ENCODE results near the gene ZNF644. TPM values are rescaled to one million over a fixed set of nuclear protein-coding genes. Genes with fewer than 3 reads are reported as not detected.

ZNF644 gene
- total and polyA plus RNA-seq, 5 donors from 2014 or later = 46.9 to 139 (median 52.9) TPM

- peaks cover 10% of the 10 kb centered on the region for H3K36me3 Mint-ChIP-seq
- Histone ChIP-seq H3K4me1 (ENCODE audit: control insufficient read depth, insufficient read depth, low read length, poor library complexity, severe bottlenecking) (no peaks in the 10 kb centered on the region), H3K27me3 (ENCODE audit: control insufficient read depth, insufficient read depth, low read length) (no peaks in the 10 kb centered on the region), H3K9me3 (ENCODE audit: control insufficient read depth in 2 of 2, low read length in 2 of 2) (no peaks in the 10 kb centered on the region), H3K36me3 (ENCODE audit: control insufficient read depth, insufficient read depth, low read length) (peaks cover 15% of the 10 kb centered on the region), H3K27ac (ENCODE audit: insufficient read depth, low read length, poor library complexity, severe bottlenecking) (no peak overlapping the region), H3K4me3 (ENCODE audit: low read depth, low read length) (no peak overlapping the region)
- H3K4me1 Mint-ChIP-seq = peaks cover 36 to 50% (median 46%) of the 10 kb centered on the region in 4 donors
- no peak overlapping the region for H3K27ac Mint-ChIP-seq
- DNase-seq (no peak), ATAC-seq (ENCODE audit: low read depth in 2 of 2) (no peak)
- peaks cover 0 to 3% (median 0%) of the 10 kb centered on the region in 7 donors for H3K9me3 Mint-ChIP-seq
- no peak overlapping the region for H3K4me3 Mint-ChIP-seq
- H3K27me3 Mint-ChIP-seq = no peaks in the 10 kb centered on the region
These were observed 58.2 kb downstream of the ZNF644 start for GRCh38 chr1:90963651-90964050.

GRCh38 chr1:90963236-90963635, 58.6 kb downstream of the ZNF644 start:
- Histone ChIP-seq H3K27me3 (ENCODE audit: control insufficient read depth, insufficient read depth, low read length) (no peaks in the 10 kb centered on the region), H3K4me1 (ENCODE audit: control insufficient read depth, insufficient read depth, low read length, poor library complexity, severe bottlenecking) (no peaks in the 10 kb centered on the region), H3K9me3 (ENCODE audit: control insufficient read depth in 2 of 2, low read length in 2 of 2) (no peaks in the 10 kb centered on the region), H3K36me3 (ENCODE audit: control insufficient read depth, insufficient read depth, low read length) (peaks cover 17% of the 10 kb centered on the region), H3K4me3 (ENCODE audit: low read depth, low read length) (no peak overlapping the region), H3K27ac (ENCODE audit: insufficient read depth, low read length, poor library complexity, severe bottlenecking) (no peak overlapping the region)
- DNase-seq (no peak), ATAC-seq (ENCODE audit: low read depth in 2 of 2) (no peak)
- Mint-ChIP-seq H3K9me3 (peaks cover 0 to 4% (median 0%) of the 10 kb centered on the region in 7 donors), H3K4me1 (peaks cover 39 to 54% (median 49%) of the 10 kb centered on the region in 4 donors), H3K4me3 (no peak overlapping the region), H3K27ac (peak overlapping the region in 1 of 3 donors; percentile 64), H3K27me3 (no peaks in the 10 kb centered on the region), H3K36me3 (peaks cover 13% of the 10 kb centered on the region)

DNA sequence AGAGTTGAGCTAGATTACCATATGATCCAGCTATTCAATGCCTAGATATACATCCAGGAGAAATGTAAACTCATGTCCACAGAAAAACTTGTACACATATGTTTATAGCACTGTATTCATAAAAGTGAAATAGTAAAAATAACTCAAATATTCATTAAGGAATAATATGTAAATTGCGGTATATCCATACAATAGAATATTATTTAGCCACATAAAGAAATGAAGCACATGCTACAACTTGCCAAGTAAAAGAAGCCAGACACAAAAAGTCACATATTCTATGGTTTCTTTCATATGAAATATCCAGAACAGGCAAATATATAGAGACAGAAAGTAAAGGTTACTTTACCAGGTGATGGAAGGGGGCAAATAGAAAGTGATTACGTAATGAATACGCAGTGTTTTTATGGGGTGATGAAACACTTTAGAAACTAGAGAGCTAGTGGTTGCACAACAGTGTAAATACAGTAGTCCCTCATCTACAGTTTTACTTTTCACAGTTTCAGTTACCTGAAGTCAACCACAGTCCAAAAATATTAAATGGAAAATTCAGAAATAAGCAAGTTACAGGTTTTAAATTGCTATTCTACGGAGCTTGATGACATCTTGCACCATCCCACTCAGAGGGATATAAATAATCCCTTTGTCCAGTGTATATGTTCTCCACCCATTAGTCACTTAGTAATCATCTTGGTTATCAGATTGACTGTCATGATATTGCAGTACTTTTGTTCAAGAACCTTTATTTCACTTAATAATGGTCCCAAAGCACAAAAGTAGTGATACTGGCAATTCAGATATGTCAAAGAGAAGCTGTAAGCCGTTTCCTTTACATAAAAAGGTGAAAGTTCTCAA, 62.3 kb downstream of the ZNF644 start:
- Mint-ChIP-seq H3K27ac (peak overlapping the region in 1 of 3 donors; percentile 53), H3K27me3 (no peaks in the 10 kb centered on the region), H3K36me3 (peaks cover 39% of the 10 kb centered on the region), H3K4me3 (no peak overlapping the region), H3K4me1 (peaks cover 50 to 68% (median 63%) of the 10 kb centered on the region in 4 donors), H3K9me3 (peaks cover 0 to 3% (median 1%) of the 10 kb centered on the region in 7 donors)
- Histone ChIP-seq H3K9me3 (ENCODE audit: control insufficient read depth in 2 of 2, low read length in 2 of 2) (no peaks in the 10 kb centered on the region), H3K4me1 (ENCODE audit: control insufficient read depth, insufficient read depth, low read length, poor library complexity, severe bottlenecking) (no peaks in the 10 kb centered on the region), H3K27ac (ENCODE audit: insufficient read depth, low read length, poor library complexity, severe bottlenecking) (no peak overlapping the region), H3K4me3 (ENCODE audit: low read depth, low read length) (no peak overlapping the region), H3K36me3 (ENCODE audit: control insufficient read depth, insufficient read depth, low read length) (peaks cover 19% of the 10 kb centered on the region), H3K27me3 (ENCODE audit: control insufficient read depth, insufficient read depth, low read length) (no peaks in the 10 kb centered on the region)
- ATAC-seq (ENCODE audit: low read depth in 2 of 2) (no peak), DNase-seq (no peak)

DNA sequence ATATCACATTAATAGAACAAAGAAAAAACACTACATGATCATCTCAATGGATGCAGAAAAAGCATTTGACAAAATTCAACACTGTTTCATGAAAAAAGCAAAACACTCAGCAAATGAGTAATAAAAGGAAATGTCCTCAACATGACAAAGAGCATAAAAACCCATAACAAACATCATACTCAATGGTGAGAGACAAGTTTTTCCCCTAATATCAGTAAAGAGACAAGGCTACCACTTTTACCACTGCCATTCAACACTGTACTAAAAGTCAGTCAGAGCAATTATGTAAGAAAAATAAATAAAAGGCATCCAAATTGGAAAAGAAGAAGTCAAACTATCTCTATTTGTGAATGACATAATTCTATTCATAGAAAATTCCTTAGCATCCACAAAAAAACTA, 64.3 kb downstream of the ZNF644 start:
- Histone ChIP-seq H3K9me3 (ENCODE audit: control insufficient read depth in 2 of 2, low read length in 2 of 2) (no peaks in the 10 kb centered on the region), H3K27ac (ENCODE audit: insufficient read depth, low read length, poor library complexity, severe bottlenecking) (no peak overlapping the region), H3K27me3 (ENCODE audit: control insufficient read depth, insufficient read depth, low read length) (no peaks in the 10 kb centered on the region), H3K36me3 (ENCODE audit: control insufficient read depth, insufficient read depth, low read length) (peaks cover 12% of the 10 kb centered on the region), H3K4me1 (ENCODE audit: control insufficient read depth, insufficient read depth, low read length, poor library complexity, severe bottlenecking) (no peaks in the 10 kb centered on the region), H3K4me3 (ENCODE audit: low read depth, low read length) (no peak overlapping the region)
- peaks cover 41% of the 10 kb centered on the region for H3K36me3 Mint-ChIP-seq
- DNase-seq (no peak), ATAC-seq (ENCODE audit: low read depth in 2 of 2) (no peak)
- H3K9me3 Mint-ChIP-seq = peaks cover 0 to 6% (median 1%) of the 10 kb centered on the region in 7 donors
- peaks cover 48 to 76% (median 59%) of the 10 kb centered on the region in 4 donors for H3K4me1 Mint-ChIP-seq
- peak overlapping the region in 1 of 4 donors; percentile 28 for H3K4me3 Mint-ChIP-seq
- no peaks in the 10 kb centered on the region for H3K27me3 Mint-ChIP-seq
- H3K27ac Mint-ChIP-seq = no peak overlapping the region

GRCh38 chr1:90955769-90956168, 66.1 kb downstream of the ZNF644 start:
- ATAC-seq (ENCODE audit: low read depth in 2 of 2) (no peak), DNase-seq (no peak)
- Histone ChIP-seq H3K9me3 (ENCODE audit: control insufficient read depth in 2 of 2, low read length in 2 of 2) (no peaks in the 10 kb centered on the region), H3K4me1 (ENCODE audit: control insufficient read depth, insufficient read depth, low read length, poor library complexity, severe bottlenecking) (no peaks in the 10 kb centered on the region), H3K27ac (ENCODE audit: insufficient read depth, low read length, poor library complexity, severe bottlenecking) (no peak overlapping the region), H3K36me3 (ENCODE audit: control insufficient read depth, insufficient read depth, low read length) (peaks cover 10% of the 10 kb centered on the region), H3K4me3 (ENCODE audit: low read depth, low read length) (no peak overlapping the region), H3K27me3 (ENCODE audit: control insufficient read depth, insufficient read depth, low read length) (no peaks in the 10 kb centered on the region)
- Mint-ChIP-seq H3K36me3 (peaks cover 44% of the 10 kb centered on the region), H3K9me3 (peaks cover 0 to 7% (median 0%) of the 10 kb centered on the region in 7 donors), H3K27me3 (no peaks in the 10 kb centered on the region), H3K27ac (peak overlapping the region in 2 of 3 donors; percentile 0 to 7), H3K4me1 (peaks cover 62 to 90% (median 70%) of the 10 kb centered on the region in 4 donors), H3K4me3 (peak overlapping the region in 1 of 4 donors; percentile 8)

DNA sequence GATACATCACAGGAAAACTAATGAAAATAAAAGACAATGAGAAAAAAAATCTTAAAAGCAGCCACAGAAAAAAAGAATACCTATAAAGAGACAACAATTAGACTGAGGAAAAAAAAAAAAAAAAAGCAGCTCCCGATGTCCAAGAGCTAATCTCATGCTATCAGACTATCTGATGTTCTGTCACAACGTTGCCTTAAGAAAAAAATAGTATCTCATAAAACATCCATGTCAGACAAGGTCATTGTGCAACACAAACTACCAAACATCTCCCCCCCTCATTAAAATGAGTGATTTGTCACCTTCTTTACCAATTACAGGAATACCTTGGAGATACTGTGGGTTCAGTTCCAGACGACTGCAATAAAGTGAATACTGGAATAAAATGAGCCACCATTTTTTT, 68.9 kb downstream of the ZNF644 start:
- DNase-seq (no peak), ATAC-seq (ENCODE audit: low read depth in 2 of 2) (no peak)
- Histone ChIP-seq H3K4me1 (ENCODE audit: control insufficient read depth, insufficient read depth, low read length, poor library complexity, severe bottlenecking) (no peaks in the 10 kb centered on the region), H3K27me3 (ENCODE audit: control insufficient read depth, insufficient read depth, low read length) (no peaks in the 10 kb centered on the region), H3K27ac (ENCODE audit: insufficient read depth, low read length, poor library complexity, severe bottlenecking) (no peak overlapping the region), H3K4me3 (ENCODE audit: low read depth, low read length) (no peak overlapping the region), H3K9me3 (ENCODE audit: control insufficient read depth in 2 of 2, low read length in 2 of 2) (no peaks in the 10 kb centered on the region), H3K36me3 (ENCODE audit: control insufficient read depth, insufficient read depth, low read length) (peaks cover 4% of the 10 kb centered on the region)
- Mint-ChIP-seq H3K4me3 (peak overlapping the region in 1 of 4 donors; percentile 12), H3K36me3 (peaks cover 30% of the 10 kb centered on the region), H3K27me3 (no peaks in the 10 kb centered on the region), H3K9me3 (peaks cover 0 to 4% (median 0%) of the 10 kb centered on the region in 7 donors), H3K27ac (no peak overlapping the region), H3K4me1 (peaks cover 53 to 80% (median 56%) of the 10 kb centered on the region in 4 donors)

DNA sequence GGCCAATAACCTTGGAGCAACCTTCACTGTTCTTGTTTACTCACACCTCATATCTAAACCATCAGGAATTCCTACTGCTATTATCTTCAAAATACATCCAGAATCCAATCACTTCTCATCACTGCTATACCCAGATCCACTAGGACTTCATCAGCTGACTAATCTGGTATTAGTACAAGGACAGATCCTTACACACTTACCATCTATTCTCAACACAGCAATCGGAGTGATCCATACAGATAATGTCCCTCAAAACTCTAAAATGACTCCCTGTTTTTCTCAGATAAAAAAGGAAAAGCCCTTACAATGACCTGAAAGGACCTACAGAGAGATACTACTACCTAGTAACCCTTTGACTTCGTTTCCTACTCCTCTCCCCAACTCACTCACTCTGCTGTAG, 70.8 kb downstream of the ZNF644 start:
- Histone ChIP-seq H3K27me3 (ENCODE audit: control insufficient read depth, insufficient read depth, low read length) (no peaks in the 10 kb centered on the region), H3K9me3 (ENCODE audit: control insufficient read depth in 2 of 2, low read length in 2 of 2) (no peaks in the 10 kb centered on the region), H3K27ac (ENCODE audit: insufficient read depth, low read length, poor library complexity, severe bottlenecking) (no peak overlapping the region), H3K4me3 (ENCODE audit: low read depth, low read length) (no peak overlapping the region), H3K4me1 (ENCODE audit: control insufficient read depth, insufficient read depth, low read length, poor library complexity, severe bottlenecking) (peaks cover under 1% of the 10 kb centered on the region), H3K36me3 (ENCODE audit: control insufficient read depth, insufficient read depth, low read length) (no peaks in the 10 kb centered on the region)
- Mint-ChIP-seq H3K9me3 (peaks cover 0 to 4% (median 0%) of the 10 kb centered on the region in 7 donors), H3K27ac (peak overlapping the region in 1 of 3 donors; percentile 3), H3K27me3 (no peaks in the 10 kb centered on the region), H3K4me3 (no peak overlapping the region), H3K36me3 (peaks cover 18% of the 10 kb centered on the region), H3K4me1 (peaks cover 49 to 78% (median 55%) of the 10 kb centered on the region in 4 donors)
- no peak for DNase-seq
- ATAC-seq (ENCODE audit: low read depth in 2 of 2) = no peak
